LHCN-M2 (cell line): Measurements from ENCODE around the gene PRXL2B. TPM values are rescaled to one million over a fixed set of nuclear protein-coding genes. Genes with fewer than 3 reads are reported as not detected.
"Not testable (repeated sequence)": the region's sequence is repeated elsewhere in the genome, so short reads cannot be mapped to it uniquely, and the experiment has no call there.

Source experiments
- DNase-seq: peaks from one replicate; pipeline ENCODE4 v3.0.0-alpha.2; 2012; ENCODE audit warnings: low read depth
- total RNA-seq: library from RNA; depleted of rRNA; stranded (reverse); fragments of >200 nt; gene quantifications from 2 replicates; pipeline ENCODE4 v1.2.3, GENCODE V29; 2014

PRXL2B gene
- total RNA-seq, 1 experiment from 2014 or later, result 40.7 TPM

GRCh38 chr1:2564006-2564814 is 22.4 kb upstream of the PRXL2B start:
- DNase-seq, result no peak

- DNase-seq, result no peak
Observed at GRCh38 chr1:2564815-2565374, 21.7 kb upstream of the PRXL2B start.

- DNase-seq, result no peak
Observed at GRCh38 chr1:2566101-2567045, 20.2 kb upstream of the PRXL2B start.

GRCh38 chr1:2567083-2567679 is 19.4 kb upstream of the PRXL2B start:
- no peak for DNase-seq

GRCh38 chr1:2568187-2568816 is 18.3 kb upstream of the PRXL2B start:
- DNase-seq, result not testable (repeated sequence)

GRCh38 chr1:2569060-2569459 is 17.5 kb upstream of the PRXL2B start:
- DNase-seq, result no peak

- DNase-seq, result not testable (repeated sequence)
Observed at GRCh38 chr1:2569703-2570102, 16.9 kb upstream of the PRXL2B start.

GRCh38 chr1:2570332-2570731 is 16.2 kb upstream of the PRXL2B start:
- DNase-seq, result no peak

- DNase-seq, result no peak
Observed at GRCh38 chr1:2571348-2571747, 15.2 kb upstream of the PRXL2B start.

GRCh38 chr1:2573250-2573920 is 13.2 kb upstream of the PRXL2B start:
- DNase-seq, result no peak

GRCh38 chr1:2574350-2574749 is 12.2 kb upstream of the PRXL2B start:
- peak; percentile 19 for DNase-seq

- no peak for DNase-seq
Observed at GRCh38 chr1:2575801-2576663, 10.5 kb upstream of the PRXL2B start.

- not testable (repeated sequence) for DNase-seq
Observed at GRCh38 chr1:2577565-2578075, 9.0 kb upstream of the PRXL2B start.

GRCh38 chr1:2578758-2579118 is 7.8 kb upstream of the PRXL2B start:
- DNase-seq, result no peak

- DNase-seq, result no peak
Observed at GRCh38 chr1:2580691-2581090, 5.9 kb upstream of the PRXL2B start.

- DNase-seq, result peak; percentile 38
Observed at GRCh38 chr1:2582391-2582790, 4.2 kb upstream of the PRXL2B start.

GRCh38 chr1:2583331-2583791 is 3.2 kb upstream of the PRXL2B start:
- DNase-seq, result peak; percentile 20

- peak; percentile 16 for DNase-seq
Observed at GRCh38 chr1:2583871-2584351, 2.7 kb upstream of the PRXL2B start.

- DNase-seq, result no peak
Observed at GRCh38 chr1:2584686-2585317, 1.8 kb upstream of the PRXL2B start.
